ENCODE data around the gene ARFGEF3. TPM values are rescaled to one million over a fixed set of nuclear protein-coding genes. Genes with fewer than 3 reads are reported as not detected.
"Not testable (repeated sequence)": the region's sequence is repeated elsewhere in the genome, so short reads cannot be mapped to it uniquely, and the experiment has no call there.

ARFGEF3 gene
- total RNA-seq, 1 donor from 2014 or later = 1.9 TPM

GRCh38 chr6:138347864-138348263, 186.1 kb downstream of the ARFGEF3 start:
- no peak overlapping the region for H3K27ac Mint-ChIP-seq (ENCODE audit: unreplicated experiment)
- H3K4me1 Mint-ChIP-seq (ENCODE audit: low read depth, unreplicated experiment) = peaks cover 2% of the 10 kb centered on the region

GRCh38 chr6:138349891-138350290, 188.2 kb downstream of the ARFGEF3 start:
- H3K9me3 Mint-ChIP-seq (ENCODE audit: unreplicated experiment) = peaks cover 4% of the 10 kb centered on the region
- no peaks in the 10 kb centered on the region for H3K4me1 ChIP-seq (ENCODE audit: insufficient read depth, low read length)
- H3K4me3 Mint-ChIP-seq (ENCODE audit: unreplicated experiment) = no peak overlapping the region
- no peak overlapping the region for H3K27ac Mint-ChIP-seq (ENCODE audit: unreplicated experiment)
- H3K9me3 ChIP-seq (ENCODE audit: insufficient read depth, low read depth, low read length) = no peaks in the 10 kb centered on the region
- no peaks in the 10 kb centered on the region for H3K79me2 ChIP-seq (ENCODE audit: insufficient read depth, low read length)
- H3K36me3 Mint-ChIP-seq (ENCODE audit: low read depth, unreplicated experiment) = no peaks in the 10 kb centered on the region
- H3K36me3 ChIP-seq (ENCODE audit: insufficient read depth, low read length) = no peaks in the 10 kb centered on the region
- DNase-seq (ENCODE audit: low read depth) (peak; percentile 41), FAIRE-seq (no peak)
- H4K20me1 ChIP-seq (ENCODE audit: insufficient read depth, low read length) = no peaks in the 10 kb centered on the region
- no peak overlapping the region for H2AFZ ChIP-seq (ENCODE audit: low read depth, low read length)
- H3K4me1 Mint-ChIP-seq (ENCODE audit: low read depth, unreplicated experiment) = peaks cover 2% of the 10 kb centered on the region
- H3K27me3 Mint-ChIP-seq (ENCODE audit: low read depth, unreplicated experiment) = peaks cover 3% of the 10 kb centered on the region
- TF ChIP-seq CTCF (IDR thresholded peaks at IDR 0.05; ENCODE audit: insufficient read depth, low read depth, low read length) (no peak), EZH2 (IDR thresholded peaks at IDR 0.05; ENCODE audit: insufficient read depth, low read length) (no peak)
- no peaks in the 10 kb centered on the region for H3K27me3 ChIP-seq (ENCODE audit: insufficient read depth, low read length)
- H3K27ac ChIP-seq (ENCODE audit: low read depth, low read length) = no peak overlapping the region
- H3K4me3 ChIP-seq (ENCODE audit: insufficient read depth, low read depth, low read length) = no peak overlapping the region
- H3K9ac ChIP-seq (ENCODE audit: low read length) = no peak overlapping the region
- H3K4me2 ChIP-seq (ENCODE audit: low read length) = no peak overlapping the region

More at GRCh38 chr6:138347864-138348263, 186.1 kb downstream of the ARFGEF3 start:
- H3K9ac ChIP-seq (ENCODE audit: low read length) = no peak overlapping the region
- Mint-ChIP-seq H3K4me3 (ENCODE audit: unreplicated experiment) (no peak overlapping the region), H3K9me3 (ENCODE audit: unreplicated experiment) (no peaks in the 10 kb centered on the region), H3K36me3 (ENCODE audit: low read depth, unreplicated experiment) (no peaks in the 10 kb centered on the region), H3K27me3 (ENCODE audit: low read depth, unreplicated experiment) (no peaks in the 10 kb centered on the region)
- FAIRE-seq (no peak), DNase-seq (ENCODE audit: low read depth) (no peak)
- H3K79me2 ChIP-seq (ENCODE audit: insufficient read depth, low read length) = no peaks in the 10 kb centered on the region
- H2AFZ ChIP-seq (ENCODE audit: low read depth, low read length) = no peak overlapping the region
- H3K27ac ChIP-seq (ENCODE audit: low read depth, low read length) = no peak overlapping the region
- TF ChIP-seq CTCF (IDR thresholded peaks at IDR 0.05; ENCODE audit: insufficient read depth, low read depth, low read length) (no peak), EZH2 (IDR thresholded peaks at IDR 0.05; ENCODE audit: insufficient read depth, low read length) (no peak)
- H3K4me1 ChIP-seq (ENCODE audit: insufficient read depth, low read length) = no peaks in the 10 kb centered on the region
- no peaks in the 10 kb centered on the region for H4K20me1 ChIP-seq (ENCODE audit: insufficient read depth, low read length)
- no peaks in the 10 kb centered on the region for H3K27me3 ChIP-seq (ENCODE audit: insufficient read depth, low read length)
- H3K4me2 ChIP-seq (ENCODE audit: low read length) = no peak overlapping the region
- no peaks in the 10 kb centered on the region for H3K36me3 ChIP-seq (ENCODE audit: insufficient read depth, low read length)
- no peaks in the 10 kb centered on the region for H3K9me3 ChIP-seq (ENCODE audit: insufficient read depth, low read depth, low read length)
- no peak overlapping the region for H3K4me3 ChIP-seq (ENCODE audit: insufficient read depth, low read depth, low read length)

GRCh38 chr6:138357928-138358327, 196.2 kb downstream of the ARFGEF3 start:
- no peaks in the 10 kb centered on the region for H3K79me2 ChIP-seq (ENCODE audit: insufficient read depth, low read length)
- no peaks in the 10 kb centered on the region for H4K20me1 ChIP-seq (ENCODE audit: insufficient read depth, low read length)
- no peak overlapping the region for H2AFZ ChIP-seq (ENCODE audit: low read depth, low read length)
- H3K4me1 Mint-ChIP-seq (ENCODE audit: low read depth, unreplicated experiment) = no peaks in the 10 kb centered on the region
- no peaks in the 10 kb centered on the region for H3K36me3 ChIP-seq (ENCODE audit: insufficient read depth, low read length)
- no peak overlapping the region for H3K27ac Mint-ChIP-seq (ENCODE audit: unreplicated experiment)
- H3K9me3 Mint-ChIP-seq (ENCODE audit: unreplicated experiment) = peaks cover 4% of the 10 kb centered on the region
- DNase-seq (ENCODE audit: low read depth) (no peak), FAIRE-seq (no peak)
- H3K27me3 Mint-ChIP-seq (ENCODE audit: low read depth, unreplicated experiment) = peaks cover 3% of the 10 kb centered on the region
- H3K4me3 Mint-ChIP-seq (ENCODE audit: unreplicated experiment) = no peak overlapping the region
- H3K27ac ChIP-seq (ENCODE audit: low read depth, low read length) = no peak overlapping the region
- no peaks in the 10 kb centered on the region for H3K4me1 ChIP-seq (ENCODE audit: insufficient read depth, low read length)
- no peak for TF ChIP-seq CTCF (IDR thresholded peaks at IDR 0.05; ENCODE audit: insufficient read depth, low read depth, low read length)
- no peak for TF ChIP-seq EZH2 (IDR thresholded peaks at IDR 0.05; ENCODE audit: insufficient read depth, low read length)
- H3K27me3 ChIP-seq (ENCODE audit: insufficient read depth, low read length) = no peaks in the 10 kb centered on the region
- no peaks in the 10 kb centered on the region for H3K36me3 Mint-ChIP-seq (ENCODE audit: low read depth, unreplicated experiment)
- H3K9me3 ChIP-seq (ENCODE audit: insufficient read depth, low read depth, low read length) = no peaks in the 10 kb centered on the region
- no peak overlapping the region for H3K9ac ChIP-seq (ENCODE audit: low read length)
- H3K4me2 ChIP-seq (ENCODE audit: low read length) = no peak overlapping the region
- H3K4me3 ChIP-seq (ENCODE audit: insufficient read depth, low read depth, low read length) = no peak overlapping the region

GRCh38 chr6:138368684-138369083, 206.9 kb downstream of the ARFGEF3 start:
- not testable (repeated sequence) for H3K36me3 ChIP-seq (ENCODE audit: insufficient read depth, low read length); H3K9ac ChIP-seq (ENCODE audit: low read length); H3K4me3 Mint-ChIP-seq (ENCODE audit: unreplicated experiment); H3K4me1 ChIP-seq (ENCODE audit: insufficient read depth, low read length); H3K9me3 Mint-ChIP-seq (ENCODE audit: unreplicated experiment); H3K36me3 Mint-ChIP-seq (ENCODE audit: low read depth, unreplicated experiment); H3K27me3 ChIP-seq (ENCODE audit: insufficient read depth, low read length); H3K4me2 ChIP-seq (ENCODE audit: low read length); H3K27ac ChIP-seq (ENCODE audit: low read depth, low read length); H2AFZ ChIP-seq (ENCODE audit: low read depth, low read length); H3K9me3 ChIP-seq (ENCODE audit: insufficient read depth, low read depth, low read length); H4K20me1 ChIP-seq (ENCODE audit: insufficient read depth, low read length); H3K79me2 ChIP-seq (ENCODE audit: insufficient read depth, low read length); FAIRE-seq; H3K27me3 Mint-ChIP-seq (ENCODE audit: low read depth, unreplicated experiment); H3K27ac Mint-ChIP-seq (ENCODE audit: unreplicated experiment); DNase-seq (ENCODE audit: low read depth); H3K4me1 Mint-ChIP-seq (ENCODE audit: low read depth, unreplicated experiment); H3K4me3 ChIP-seq (ENCODE audit: insufficient read depth, low read depth, low read length)

All from astrocyte (in vitro differentiated cells and primary cell).